Fibroblast of skin of right biceps (primary cell): ENCODE measurements around the gene EFNB2.
A peak's percentile ranks its signal among the peaks of the same experiment; 100 is the strongest.

Experiments used
- DNase-seq: peaks from one replicate; pipeline ENCODE4 v3.0.0-alpha.2; 2013

EFNB2 gene, protein sequence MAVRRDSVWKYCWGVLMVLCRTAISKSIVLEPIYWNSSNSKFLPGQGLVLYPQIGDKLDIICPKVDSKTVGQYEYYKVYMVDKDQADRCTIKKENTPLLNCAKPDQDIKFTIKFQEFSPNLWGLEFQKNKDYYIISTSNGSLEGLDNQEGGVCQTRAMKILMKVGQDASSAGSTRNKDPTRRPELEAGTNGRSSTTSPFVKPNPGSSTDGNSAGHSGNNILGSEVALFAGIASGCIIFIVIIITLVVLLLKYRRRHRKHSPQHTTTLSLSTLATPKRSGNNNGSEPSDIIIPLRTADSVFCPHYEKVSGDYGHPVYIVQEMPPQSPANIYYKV

DNA sequence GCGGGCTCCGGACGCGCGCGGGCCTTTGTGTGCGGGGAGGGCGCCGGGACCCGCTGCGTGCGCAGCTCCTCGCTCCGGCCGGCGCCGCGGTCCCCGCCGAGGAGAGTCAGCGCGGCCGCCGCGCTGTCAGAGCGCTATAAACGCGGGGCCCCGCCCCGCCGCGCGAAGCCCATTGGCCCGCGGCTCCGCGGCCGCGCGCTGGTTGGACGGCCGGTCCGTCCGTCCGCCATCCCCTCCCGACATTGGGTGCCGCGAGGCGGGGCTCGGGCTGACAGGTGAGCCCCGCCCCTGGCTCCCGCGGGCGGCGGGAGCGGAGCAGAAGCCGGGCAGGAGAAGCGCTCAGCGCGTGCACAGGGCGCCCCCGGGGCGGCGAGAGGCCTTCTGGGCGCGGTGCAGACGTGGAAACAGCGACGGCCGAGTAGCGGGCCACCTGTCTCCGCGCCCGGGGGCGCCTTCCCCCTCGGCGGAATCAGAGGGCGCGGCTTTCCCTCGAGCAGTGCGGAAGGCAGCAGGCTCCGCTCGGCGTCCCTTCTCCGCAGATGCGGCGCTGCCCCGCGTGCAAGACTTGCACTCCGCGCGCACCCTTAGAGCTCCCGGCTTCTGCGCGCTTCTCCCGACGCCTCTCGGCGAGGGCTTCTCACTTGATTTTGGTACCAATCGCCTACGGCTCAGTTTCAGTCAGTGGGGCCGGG, at the start of gene EFNB2:
Gene EFNB2 (minus strand): TSS at position 111 of the 692 bp plus-strand sequence. CDS start 698 bp downstream, outside the sequence.
- DNase-seq: peak; percentile 94

- DNase-seq: no peak
Observed at GRCh38 chr13:106581225-106581624, 45.8 kb upstream of the EFNB2 start.

- DNase-seq: no peak
Observed at GRCh38 chr13:106575896-106576295, 40.4 kb upstream of the EFNB2 start.

DNA sequence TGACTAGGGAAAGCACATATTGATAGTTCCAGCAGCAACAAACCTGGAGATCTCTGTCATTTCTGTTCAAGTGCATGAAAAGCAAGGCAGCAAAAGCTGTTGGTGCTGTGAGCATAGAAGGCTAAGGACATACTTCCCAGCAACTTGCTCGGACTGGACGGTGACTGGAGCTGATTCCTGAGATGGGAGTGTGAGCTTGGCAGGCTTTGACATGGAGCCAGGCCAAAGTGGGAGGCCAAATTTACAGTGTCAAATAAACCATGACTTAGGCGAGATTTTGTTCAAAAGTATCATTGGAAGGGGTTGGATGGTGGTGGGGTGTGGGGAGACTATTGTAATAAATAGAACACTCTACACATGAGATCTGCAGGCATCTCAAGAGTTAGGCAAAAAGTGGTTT, 38.4 kb upstream of the EFNB2 start:
- peak; percentile 35 for DNase-seq

GRCh38 chr13:106573284-106573846, 37.9 kb upstream of the EFNB2 start:
- peak; percentile 65 for DNase-seq

DNA sequence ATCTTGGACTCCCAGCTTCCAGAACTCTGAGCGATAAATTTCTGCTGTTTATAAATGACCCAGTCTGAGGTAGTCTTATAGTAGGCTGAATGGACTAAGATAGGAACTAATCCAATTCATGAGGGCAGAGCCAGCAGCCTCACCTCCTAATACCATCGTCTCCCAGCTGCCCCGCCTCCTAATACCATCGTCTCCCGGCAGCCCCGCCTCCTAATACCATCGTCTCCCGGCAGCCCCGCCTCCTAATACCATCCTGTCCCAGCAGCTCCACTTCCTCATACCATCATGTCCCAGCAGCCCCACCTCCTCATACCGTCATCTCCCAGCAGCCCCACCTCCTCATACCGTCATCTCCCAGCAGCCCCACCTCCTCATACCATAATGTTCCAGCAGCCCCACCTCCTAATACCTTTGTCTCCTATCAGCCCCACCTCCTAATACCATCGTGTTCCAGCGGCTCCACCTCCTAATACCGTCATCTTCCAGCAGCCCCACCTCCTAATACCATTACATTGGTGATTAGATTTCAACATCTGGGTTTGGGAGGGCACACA, 34.9 kb upstream of the EFNB2 start:
- peak; percentile 60 for DNase-seq

DNA sequence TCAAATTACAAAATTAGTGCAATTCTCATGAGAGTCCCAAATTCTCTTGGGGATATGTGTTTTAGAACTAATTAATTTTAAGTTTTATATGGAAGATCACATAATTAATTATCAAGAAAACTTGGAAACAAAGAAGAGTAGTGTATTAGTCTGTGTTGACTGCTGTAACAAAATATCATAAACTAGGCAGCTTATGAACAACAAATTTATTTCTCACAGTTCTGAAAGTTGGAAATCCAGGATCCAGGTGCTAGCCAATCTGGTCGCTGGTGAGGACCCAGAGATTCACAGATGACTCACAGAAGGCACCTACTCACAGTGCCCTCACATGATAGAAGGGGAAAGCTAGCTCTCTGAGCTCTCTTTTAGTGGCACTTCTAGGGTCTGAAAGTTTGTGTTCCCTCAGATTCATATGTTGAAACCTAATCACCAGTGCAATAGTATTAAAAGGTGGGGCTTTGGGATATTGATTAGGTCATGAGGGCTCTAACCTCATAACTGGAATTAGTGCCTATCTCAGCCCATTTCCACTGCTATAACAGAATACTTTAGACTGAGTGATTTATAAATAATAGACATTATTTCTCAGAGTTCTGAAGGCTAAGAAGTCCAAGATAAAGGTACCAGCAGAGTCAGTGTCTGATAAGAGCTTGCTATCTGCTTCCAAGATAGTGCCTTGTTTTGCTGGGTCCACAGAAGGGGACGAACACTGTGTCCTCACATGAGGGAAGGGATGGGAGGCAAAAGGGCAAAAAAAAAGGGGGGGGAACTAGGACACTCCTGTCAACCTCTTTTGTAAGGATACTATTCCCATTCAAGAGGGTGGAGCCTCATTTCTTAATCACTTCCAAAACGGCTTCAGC, 34.0 kb upstream of the EFNB2 start:
- no peak for DNase-seq

DNA sequence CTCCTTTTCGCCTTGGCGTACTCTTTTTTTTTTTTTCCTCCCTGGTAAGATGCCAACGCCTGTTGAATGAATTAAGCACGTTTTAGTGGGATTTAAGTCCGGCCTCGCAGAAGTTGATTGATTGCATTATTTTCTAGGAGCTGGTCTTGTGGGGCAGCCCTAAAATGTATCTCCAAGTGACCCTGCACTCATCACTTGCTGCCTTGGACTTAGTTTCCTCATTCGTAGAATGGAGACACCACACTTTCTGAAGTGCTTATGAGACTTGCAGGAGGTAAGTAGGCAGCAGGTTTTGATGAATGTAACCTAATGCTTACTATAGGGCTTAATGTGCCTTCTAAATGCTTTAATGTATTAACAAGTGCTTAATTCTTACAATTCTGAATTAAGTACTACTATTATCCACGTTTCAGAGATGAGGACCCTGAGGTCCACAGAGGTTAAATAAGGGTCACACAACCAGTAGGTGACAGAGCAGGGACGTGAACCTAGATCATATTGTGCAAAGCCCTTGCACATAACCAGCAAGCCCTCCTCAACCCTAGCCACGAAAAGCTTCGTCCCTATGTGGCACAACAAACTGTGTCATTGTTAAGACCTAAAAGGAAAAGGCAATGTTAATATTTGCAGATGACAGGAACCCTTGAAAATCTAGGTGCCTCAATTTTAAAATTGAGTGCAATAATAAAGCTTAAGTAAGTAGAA, 33.0 kb upstream of the EFNB2 start:
- no peak for DNase-seq

GRCh38 chr13:106567474-106568298, 32.2 kb upstream of the EFNB2 start, which contains the start of gene ARGLU1:
ARGLU1 (minus strand) TSS chr13:106568137; CDS start chr13:106567919, 218 bp downstream.
- peak; percentile 91 for DNase-seq

DNA sequence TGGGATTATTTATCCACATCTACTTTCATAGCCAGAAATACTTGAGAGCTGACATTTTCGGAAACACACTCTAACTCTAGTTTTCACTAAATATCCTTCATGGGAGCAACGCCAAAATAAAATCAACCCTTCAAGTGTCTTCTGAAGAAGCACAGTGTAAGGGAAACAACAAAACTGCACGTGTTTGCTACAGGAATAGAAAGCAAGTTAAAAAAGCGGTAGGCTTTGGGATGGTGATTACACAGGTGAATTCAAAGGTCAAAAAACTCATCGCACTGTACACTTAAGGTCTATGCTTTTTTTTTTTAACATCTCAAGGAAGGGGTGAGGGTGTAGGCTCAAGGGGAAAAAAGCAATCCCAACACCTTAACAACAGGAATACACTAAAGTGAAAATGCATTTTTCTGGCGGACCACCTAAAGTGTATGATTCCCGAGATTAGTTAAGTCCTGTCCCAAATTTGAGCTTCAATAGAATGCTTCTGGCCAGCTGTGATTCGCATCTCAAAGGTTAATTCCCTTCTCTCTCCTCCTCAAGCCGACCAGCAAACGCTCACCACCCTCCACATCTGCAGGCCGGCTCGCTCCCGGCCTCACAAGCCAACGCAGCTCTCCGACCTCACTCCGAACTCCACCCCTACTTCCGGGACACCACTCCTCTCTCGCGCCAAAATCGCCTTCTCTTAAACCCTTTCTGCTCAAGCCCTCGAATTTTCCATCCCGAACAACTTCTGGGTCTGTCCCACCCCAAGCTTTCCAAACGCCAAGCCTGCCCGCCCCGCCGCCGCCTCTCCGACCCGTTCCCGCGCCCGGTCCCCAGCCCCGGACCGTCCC, 31.4 kb upstream of the EFNB2 start:
- DNase-seq: peak; percentile 59

DNA sequence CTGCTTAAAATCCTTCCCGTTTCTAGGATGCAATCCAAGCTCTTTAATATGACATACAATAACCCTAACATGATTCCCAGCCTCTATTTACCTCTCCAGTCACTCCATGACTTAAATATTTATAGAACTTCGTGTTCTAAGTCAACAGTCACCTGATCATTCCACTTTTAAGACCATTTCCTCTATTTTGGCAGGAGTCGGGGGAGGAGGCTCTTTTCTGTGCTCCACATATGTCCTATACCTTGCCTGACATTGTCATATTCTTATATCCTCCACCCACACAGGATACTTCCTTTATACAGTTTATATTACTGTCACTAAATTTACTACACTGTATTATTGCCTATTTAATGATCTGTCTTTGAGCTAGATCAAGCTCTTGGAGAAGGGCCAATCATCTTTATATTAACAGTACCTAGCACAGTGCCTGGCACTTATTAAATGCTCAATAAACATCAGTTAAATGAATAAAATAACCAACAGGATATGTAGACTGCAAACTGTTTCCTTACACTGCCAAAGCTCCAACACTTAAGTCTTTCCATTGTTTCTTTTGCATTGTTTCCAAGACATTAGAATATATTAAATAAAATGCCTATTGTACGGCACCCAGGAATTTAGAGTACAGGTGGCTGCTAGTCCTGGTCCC, 29.8 kb upstream of the EFNB2 start:
- no peak for DNase-seq

- no peak for DNase-seq
Observed at GRCh38 chr13:106562301-106562700, 26.8 kb upstream of the EFNB2 start.

DNA sequence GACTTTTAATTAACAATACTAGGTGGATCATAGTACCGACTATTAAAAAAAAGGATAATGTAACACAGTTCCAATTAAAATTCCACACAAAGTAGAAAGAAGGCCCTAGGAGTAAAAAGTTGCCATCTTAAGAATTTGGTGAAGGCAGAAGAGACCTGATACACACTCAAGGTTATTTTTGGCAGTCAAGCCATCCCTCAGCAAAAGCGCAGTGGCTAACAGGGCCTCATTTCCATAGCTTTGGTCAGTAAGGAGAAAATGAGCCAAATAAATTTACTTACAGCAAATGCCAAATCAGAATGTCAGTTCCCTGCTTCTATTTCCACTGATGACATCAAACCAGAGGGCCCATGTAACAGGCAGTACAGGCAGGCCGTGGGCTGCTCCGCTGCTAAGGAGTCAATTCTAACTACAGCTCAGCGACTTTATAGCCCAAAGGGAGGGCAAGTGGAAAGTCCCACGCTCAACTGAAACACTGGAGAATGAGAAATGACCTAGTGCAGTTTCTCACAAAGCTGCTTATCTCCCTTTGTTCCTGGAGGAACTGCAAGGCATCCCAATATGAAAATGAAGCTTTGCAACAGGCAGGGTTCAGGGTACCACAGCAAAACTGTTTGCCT, 26.2 kb upstream of the EFNB2 start:
- DNase-seq: no peak

DNA sequence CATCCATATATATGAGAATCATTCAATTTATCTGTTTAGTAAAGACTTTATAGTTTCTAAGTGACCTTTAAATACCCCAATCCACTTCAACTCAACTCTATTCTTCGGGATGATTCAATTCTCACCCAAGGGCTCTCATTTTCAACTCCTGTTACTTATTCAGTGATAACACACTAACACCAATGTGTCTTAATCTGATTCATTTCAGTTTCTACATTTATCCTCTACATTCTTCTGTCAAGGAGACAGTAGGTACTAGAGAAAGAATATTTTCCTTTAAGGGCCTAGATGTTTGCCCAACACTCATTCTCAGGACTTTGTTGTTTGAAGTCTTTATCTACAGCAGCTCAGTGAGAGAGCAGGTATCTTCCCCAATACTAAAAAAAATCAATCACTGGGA, 25.4 kb upstream of the EFNB2 start:
- no peak for DNase-seq

- DNase-seq: no peak
Observed at GRCh38 chr13:106558527-106558926, 23.1 kb upstream of the EFNB2 start.

- peak; percentile 53 for DNase-seq
Observed at GRCh38 chr13:106555631-106556328, 20.3 kb upstream of the EFNB2 start.

GRCh38 chr13:106551751-106552150, 16.3 kb upstream of the EFNB2 start:
- no peak for DNase-seq

- DNase-seq: no peak
Observed at GRCh38 chr13:106551350-106551749, 15.9 kb upstream of the EFNB2 start.
